Activated naive CD4-positive, alpha-beta T cell treated with anti-CD3 and anti-CD28 coated beads, Interleukin-2, amount 50 U/mL, for 16 hours (primary cell): Measurements from ENCODE around the gene S100A1.
"Not testable (repeated sequence)": the region's sequence is repeated elsewhere in the genome, so short reads cannot be mapped to it uniquely, and the experiment has no call there.

Experiments
- DNase-seq: peaks from one replicate; pipeline ENCODE4 v3.0.0-alpha.2; 2020

S100A1 gene

DNA sequence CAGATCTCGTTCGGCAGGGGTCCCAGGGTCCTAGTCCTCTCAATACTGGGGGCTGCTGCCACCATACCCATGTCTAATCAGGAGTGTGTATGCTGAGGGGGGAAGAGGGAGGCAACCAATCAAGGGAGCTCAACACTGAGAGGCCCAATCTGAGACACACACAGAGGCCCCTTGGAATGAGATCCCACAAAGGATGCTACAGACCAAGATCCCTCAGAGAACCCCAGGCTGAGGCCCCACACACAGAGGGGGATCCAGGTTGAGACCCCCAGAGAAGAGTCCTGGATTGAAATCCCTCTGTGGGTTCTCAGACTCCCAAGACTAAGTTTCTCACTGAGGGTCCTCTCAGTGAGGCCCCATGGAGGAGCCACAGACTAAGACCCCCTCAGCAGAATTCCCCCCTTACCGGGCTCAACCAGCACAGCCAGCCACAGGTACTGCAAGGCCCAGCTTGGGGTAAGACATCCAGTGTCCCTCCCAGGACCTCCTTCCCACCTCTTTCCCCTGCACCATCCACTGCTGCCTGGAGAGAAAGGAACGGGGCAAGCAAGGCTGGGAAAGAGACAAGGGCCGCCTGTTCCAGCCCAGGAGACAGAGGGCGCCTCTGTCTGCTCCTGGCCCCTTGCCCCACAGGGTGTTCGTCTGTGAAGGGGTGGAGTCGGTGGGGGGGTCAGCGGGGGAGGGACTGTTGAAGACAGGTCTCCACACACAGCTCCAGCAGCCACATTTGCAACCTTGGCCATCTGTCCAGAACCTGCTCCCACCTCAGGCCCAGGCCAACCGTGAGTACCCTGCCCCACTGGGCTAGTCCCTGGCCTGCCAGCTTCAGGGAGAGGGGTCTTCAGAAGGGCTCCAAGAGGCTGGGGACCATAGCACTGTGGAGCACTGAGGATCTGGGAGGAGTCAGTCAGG is at the start of gene S100A1:
Gene S100A1, plus strand, starts transcription at position 720 of the 912 bp plus-strand sequence. CDS start 2,088 bp downstream, outside the sequence.
- no peak for DNase-seq

DNA sequence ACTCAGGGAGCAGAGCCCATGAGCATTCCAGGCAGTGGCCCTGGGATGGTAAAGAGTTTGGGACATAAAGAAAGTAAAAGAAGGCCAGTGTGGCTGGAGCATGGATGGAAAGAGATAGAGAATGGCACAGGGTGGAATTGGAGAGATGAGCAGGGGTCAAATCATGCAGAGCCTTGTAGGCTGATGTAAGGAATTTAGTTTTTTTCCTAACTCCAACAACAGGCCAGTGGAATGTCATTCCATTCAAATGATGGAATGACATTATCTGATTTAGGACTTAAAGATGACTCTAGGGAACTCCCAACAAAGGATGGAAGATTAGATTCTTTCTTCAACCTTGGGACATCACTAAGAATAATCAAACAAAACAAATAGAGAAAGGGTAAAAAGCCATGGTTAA is 49.7 kb upstream of the S100A1 start:
- DNase-seq = no peak

DNA sequence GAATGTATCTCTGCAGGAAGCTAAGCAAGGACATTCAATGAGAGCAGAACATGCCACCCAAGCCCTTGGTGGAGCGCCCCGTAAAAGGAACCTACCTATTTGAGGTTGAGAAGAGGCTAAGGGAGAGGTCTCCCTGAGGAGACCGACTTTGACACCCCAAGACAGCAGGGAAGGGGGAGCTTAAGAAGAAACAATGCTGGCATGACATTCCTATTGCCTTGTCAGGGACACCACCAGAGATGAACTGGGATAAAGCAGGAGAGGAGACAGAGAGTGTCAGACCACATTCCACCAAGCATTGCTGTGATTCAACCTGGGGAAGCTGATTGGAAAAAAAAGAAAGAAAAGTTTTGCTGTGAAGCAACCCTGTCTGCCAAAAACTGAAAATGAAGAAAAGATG is 49.3 kb upstream of the S100A1 start:
- DNase-seq = no peak

DNA sequence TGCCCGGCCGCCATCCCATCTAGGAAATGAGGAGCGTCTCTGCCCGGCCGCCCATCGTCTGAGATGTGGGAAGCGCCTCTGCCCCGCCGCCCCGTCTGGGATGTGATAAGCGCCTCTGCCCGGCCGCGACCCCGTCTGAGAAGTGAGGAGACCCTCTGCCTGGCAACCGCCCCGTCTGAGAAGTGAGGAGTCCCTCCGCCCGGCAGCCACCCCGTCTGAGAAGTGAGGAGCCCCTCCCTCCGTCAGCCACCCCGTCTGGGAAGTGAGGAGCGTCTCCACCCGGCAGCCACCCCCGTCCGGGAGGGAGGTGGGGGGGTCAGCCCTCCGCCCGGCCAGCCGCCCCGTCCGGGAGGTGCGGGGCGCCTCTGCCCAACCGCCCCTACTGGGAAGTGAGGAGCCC is 45.4 kb upstream of the S100A1 start:
- DNase-seq = not testable (repeated sequence)

DNA sequence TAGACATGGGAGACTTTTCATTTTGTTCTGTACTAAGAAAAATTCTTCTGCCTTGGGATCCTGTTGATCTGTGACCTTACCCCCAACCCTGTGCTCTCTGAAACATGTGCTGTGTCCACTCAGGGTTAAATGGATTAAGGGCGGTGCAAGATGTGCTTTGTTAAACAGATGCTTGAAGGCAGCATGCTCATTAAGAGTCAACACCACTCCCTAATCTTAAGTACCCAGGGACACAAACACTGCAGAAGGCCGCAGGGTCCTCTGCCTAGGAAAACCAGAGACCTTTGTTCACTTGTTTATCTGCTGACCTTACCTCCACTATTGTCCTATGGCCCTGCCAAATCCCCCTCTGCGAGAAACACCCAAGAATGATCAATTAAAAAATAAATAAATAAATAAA is 44.7 kb upstream of the S100A1 start:
- not testable (repeated sequence) for DNase-seq

DNA sequence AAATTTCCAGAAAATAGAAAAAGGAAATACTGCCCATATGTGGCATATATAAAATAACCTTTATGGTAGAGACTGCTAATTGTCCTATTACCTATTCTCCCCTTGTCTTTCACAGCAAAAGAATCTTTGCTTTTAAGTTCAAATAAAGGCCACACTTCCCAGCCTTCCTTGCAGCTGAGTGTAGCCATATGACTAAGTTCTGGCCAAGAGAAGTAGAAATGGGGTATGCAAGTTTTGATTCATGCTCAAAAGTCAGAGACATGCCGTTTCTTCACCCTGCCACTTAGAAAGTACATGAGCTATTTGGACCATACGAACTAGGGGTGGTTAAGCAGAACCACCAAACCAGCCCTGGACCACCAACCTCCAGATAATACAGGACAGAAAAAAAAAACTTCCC is 44.3 kb upstream of the S100A1 start:
- DNase-seq = no peak

DNA sequence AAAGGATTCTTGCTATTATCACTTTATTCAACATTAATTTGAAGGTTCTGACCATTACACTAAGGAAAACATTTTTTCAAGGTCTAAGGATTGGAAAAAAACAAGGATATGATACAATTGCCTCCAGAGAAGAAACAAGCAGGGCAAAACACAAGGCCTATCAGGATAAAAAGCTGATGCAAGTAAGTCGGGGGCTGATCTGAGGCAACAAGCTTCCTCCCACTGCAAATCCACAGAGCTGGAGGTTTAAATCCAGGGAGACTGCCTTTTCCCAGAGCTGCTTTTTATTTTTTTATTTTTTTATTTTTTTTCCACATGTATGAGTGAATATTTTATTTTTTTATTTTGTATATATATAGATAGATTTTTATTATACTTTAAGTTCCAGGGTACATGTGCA is 43.2 kb upstream of the S100A1 start:
- no peak for DNase-seq

DNA sequence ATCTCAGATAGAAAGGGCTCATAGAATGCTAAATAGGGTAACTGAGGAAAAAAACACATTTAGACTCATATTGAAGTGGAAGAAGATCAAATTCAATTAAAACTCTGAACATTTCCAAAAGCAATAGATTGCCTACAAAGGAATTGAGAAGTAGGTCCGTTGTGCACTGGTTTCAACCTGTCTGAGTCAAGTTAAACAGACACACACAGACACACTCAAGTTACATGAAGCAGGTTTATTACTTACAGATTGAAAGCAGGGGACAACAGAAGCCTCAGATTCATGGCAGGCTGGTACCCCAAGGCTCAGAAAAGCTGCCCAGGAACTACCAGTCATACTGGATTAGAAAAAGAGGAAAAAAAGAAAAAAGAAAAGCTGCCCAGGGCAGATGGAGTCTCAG is 41.9 kb upstream of the S100A1 start:
- no peak for DNase-seq

DNA sequence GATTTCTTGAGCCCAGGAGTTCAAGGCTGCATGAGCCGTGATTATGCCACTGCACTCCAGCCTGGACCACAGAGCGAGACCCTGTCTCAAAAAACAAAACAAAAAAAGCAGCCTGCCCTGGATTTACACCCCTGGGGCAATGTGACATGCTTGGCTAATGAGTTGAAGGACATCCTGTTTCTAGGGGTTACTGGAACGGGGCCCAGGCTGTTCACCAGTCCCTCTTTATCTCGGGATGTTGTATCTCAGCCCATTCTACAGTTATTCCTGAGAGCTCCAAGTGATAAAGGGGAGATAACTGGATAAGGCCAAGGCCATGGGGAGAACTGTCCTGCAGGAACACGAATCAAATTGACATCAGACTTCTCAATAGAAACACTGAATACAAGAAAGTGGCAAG is 40.9 kb upstream of the S100A1 start:
- DNase-seq = no peak

DNA sequence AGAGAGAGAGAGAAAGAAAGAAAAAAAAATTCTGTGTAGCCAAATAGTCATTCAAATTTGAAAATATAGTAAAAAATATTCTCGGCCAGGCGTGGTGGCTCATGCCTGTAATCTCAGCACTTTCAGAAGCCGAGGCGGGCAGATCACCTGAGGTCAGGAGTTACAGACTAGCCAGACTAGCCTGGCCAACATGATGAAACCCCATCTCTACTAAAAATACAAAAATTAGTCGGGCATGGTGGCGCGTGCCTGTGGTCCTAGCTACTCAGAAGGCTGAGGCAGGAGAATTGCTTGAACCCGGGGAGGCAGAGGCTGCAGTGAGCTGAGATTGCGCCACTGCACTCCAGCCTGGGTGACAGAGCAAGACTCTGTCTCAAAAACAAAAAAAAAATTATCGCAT is 40.2 kb upstream of the S100A1 start:
- not testable (repeated sequence) for DNase-seq

DNA sequence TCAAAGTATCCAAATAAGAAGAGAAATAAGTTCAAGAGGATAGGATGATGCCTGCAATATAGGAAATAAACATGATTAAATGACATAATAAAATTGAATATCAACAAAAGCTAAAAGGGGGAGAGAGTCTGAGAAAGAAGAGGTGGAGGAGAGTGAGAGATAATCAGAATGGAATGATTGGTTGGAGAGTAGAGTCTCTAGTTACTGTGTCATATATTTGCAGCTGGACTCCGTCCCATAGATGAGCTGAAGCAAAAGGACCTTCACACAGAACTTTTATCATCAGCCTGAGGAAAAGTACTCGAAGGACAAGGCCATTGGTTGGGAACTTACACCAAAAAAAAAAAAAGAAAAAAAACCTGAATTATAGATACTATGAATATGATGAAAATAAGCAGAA is 39.8 kb upstream of the S100A1 start:
- no peak for DNase-seq

DNA sequence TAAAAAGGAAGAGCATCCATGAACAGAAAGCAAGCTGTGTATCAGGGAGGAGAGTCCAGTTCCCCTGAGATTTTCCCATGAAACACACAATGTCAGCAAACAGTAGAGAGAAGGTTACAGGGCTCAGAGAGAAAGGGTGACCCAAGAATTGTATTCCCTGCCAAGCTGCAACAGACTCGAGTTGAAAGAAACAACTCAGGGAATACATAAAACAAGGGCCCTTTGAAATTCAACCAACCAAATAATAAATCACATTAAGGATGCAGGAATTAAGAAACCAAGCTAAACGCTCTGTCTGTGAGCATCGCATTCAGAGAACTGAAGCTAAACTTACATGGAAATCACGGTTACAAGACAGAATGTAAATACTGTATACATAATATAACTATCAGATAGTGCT is 35.5 kb upstream of the S100A1 start:
- DNase-seq = no peak

DNA sequence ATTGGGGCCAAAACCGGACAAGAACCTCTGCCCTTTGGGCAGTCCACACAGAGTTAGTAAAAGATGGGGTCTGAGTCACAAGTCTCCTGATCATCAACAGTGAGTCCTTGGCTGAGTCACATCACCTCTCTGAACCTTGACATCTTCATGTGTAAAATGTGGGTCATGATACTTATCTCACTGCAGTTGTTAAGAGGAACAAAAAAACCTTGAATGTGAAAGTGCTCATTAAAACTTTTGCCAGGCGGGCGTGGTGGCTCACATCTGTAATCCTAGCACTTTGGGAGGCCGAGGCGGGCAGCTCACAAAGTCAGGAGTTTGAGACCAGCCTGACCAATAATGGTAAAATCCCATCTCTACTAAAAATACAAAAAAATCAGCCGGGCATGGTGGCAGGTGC is 31.0 kb upstream of the S100A1 start:
- no peak for DNase-seq

DNA sequence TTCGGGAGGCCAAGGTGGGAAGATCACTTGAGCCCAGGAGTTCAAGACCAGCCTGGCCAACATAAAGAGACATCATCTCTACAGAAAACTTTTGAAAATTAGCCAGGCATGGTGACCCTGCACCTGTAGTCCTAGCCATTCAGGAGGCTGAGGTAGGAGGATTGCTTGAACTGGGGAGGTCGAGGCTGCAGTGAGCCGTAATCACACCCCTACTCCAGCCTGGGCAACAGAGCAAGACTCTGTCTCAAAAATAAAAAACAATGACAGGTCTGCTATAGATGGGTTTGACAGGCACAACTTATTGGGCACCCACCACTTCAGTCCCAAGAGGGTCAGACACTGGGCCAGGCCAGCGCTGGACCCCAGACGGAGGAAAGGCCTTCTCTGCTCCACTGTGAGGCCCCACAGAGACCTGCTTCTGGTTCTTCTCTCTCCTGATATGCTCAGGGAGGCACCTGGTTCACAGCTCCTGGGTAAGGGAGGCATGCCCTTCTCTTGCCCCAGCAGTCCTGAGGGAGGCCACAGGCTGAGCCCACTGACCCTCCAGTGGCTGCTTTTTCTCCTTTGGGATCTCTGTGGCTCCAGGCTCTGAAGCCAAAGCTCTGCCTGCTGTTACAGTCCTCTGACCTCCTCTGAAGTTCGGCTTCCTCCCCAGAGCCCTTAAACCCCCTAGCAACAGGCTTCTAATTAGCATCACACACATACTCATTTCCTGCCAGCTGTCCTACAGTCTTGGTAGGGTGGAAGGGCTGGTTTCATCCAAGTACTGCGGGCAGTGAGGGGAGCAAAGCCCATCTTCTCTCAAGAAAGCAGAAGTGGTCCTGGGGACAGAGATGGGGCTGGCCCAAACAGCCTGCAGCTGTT is 29.7 kb upstream of the S100A1 start:
- DNase-seq = no peak

DNA sequence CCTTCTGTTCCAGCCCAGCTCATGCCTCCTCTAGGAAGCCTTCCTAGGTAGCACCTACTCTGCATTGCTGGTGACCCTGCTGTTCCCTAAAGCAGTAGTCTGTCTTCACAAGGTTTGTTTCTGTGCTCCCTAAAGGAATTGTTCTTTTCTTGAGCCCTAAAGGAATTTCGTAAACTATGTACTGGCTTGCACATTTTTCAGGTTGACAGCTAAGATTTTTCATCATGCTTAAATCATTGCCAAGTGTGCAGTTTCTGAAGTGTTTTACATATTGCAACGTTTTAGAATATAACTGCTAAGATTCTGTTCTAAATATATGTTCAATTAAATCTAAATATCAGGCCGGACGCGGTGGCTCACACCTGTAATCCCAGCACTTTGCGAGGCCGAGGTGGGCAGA is 28.4 kb upstream of the S100A1 start:
- no peak for DNase-seq

DNA sequence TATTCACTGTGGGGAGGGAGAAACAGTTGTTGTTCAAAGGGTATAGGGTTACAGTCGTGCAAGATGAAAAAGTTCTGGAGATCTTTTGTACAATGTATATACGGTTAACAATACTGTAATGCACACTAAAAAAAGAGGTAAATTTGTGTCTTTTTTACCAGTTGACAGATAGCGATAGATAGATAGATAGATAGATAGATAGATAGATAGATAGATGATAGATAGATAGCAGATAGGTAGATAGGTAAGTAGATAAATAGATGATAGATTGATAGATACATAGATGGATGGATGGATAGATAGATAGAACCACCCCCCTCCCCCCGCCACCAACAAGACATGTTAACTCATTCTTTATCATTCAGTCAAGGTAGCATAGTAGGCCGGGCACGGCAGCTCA is 25.5 kb upstream of the S100A1 start:
- no peak for DNase-seq

DNA sequence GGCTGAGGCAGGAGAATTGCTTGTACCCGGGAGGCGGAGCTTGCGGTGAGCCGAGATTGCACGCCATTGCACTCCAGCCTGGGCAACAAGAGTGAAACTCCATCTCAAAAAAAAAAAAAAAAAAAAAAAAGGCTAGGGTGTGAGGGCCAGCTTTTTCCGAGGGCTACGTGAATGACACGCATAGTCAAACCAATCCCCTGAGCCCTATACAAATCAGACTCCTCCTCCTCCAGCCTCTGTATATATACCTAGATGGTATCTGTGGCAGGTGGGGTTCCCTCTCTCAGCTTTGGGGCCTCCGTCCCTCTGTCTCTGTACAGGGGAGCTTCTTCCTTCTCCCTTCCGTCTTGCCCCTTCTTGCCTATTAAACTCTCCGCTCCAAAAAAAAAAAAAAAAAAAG is 22.0 kb upstream of the S100A1 start:
- no peak for DNase-seq

DNA sequence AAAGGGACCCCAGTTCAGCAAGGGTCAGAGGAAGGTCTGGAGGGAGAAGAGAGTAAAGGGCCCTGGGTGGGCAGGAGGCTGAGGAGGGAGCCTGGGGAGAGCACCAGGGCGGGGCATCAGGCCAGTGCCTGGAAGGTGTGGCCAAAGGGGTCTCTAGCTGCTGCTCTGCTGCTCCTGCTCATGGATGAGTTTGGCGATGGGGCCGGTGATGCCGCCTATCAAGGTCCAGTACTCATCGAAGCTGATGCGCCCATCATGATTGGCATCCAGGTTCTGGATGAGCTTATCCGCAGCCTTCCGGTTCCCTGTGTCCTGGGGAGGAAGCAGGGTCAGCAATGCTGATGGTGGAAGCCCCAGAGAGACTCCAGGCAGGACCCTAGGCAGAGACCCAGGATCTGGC is 20.9 kb upstream of the S100A1 start:
- no peak for DNase-seq

DNA sequence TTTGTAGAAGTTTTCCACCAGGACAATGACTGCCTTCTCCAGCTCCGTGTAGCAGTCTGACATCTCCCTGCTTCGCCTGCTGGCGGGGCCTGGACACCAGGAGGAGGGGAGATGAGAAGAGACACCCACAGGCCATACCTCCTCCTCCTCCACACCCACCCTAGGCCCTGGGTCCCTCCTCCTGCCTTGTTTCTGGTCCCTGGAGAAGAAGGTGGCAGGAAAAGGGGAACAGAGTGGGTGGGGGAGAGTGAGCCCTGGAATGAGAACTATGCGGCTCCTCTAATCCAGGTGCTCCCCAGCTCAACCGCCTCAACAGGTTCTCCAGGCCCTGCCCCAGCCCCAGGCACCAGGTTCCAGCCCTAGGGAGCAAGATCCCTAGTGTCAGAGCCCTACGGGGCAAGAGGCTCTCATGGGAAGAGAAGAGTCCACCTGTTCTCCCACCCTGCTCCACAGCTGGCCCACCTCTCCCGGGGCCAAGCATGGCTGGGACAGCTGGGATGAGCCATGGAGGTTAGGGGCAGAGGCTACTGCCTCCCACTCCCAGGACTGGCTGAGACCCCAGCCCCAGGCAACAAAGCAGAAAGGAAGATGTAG is 20.0 kb upstream of the S100A1 start:
- no peak for DNase-seq

DNA sequence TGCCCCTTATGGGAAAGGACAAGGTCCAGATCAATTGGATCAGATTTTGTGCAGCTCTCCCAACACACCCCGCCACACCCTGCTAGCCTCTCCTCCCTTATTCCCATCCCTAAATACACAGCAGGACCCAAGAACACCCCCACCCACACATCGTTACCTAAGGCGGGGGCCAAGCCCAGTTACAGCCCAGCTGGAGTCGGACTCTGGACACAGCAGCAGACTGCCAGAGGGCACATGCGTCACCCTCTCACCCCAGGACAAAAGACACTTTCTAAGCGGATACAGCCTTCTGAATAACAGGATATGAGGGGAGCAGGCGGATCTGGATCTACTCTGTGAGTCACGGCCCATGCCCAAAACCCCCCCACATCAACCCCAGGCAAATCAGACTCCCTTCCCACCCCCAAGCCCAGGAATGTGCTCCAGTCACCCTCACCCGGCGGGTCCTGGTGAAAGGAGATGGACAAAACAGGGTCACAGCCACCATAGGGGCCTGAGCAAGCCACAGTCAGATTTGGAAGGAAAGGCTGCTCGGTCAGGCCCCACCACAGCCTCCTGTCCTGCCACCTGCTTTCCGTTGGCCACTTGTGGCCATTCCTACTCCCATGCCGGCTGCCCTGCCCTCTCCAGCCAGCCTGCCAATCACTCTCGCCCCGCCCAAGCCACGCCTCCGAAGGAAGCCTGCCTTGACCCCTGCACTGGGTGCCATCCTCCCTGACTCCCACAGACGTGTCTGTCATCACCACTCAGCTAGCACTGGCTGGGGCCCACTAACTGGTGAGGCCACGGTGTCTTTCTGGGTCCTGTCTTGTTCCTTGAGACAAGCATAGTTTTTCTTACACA is 19.3 kb upstream of the S100A1 start:
- DNase-seq = no peak

DNA sequence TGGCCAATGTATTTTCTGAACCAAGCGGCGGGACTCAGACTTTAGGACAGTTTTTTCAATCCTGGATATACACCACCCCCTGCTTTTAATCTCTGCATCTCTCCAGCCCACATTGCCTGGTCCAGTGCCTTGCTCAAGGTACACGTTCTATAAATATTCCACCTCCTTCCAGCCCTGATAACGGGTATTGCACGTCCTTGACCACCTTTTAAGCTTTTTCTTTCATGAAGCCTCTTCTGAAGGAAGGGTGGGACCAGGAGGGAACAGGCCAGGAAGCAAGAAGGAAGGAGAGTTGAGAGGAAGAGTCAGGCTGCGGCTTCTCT is 18.7 kb upstream of the S100A1 start:
- no peak for DNase-seq

DNA sequence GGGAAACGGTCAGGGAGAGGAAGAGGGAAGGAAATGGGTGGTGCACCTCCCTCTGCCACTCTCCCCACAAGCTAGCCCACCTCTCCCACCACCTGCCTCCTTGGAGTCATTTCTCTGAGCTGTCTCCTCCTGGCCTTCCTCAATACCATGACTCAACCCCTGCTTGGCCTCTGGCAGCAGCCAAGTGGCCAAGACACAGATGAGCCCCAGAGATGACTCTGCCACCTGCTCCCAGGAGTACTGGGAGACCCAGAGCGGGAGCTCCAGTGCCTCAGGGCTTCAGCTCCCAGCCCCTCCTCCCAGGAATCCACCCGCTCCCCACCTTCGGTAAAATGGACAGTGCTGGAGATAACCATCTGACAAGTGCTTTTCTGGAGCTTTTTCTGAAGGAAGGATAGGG is 17.9 kb upstream of the S100A1 start:
- no peak for DNase-seq

DNA sequence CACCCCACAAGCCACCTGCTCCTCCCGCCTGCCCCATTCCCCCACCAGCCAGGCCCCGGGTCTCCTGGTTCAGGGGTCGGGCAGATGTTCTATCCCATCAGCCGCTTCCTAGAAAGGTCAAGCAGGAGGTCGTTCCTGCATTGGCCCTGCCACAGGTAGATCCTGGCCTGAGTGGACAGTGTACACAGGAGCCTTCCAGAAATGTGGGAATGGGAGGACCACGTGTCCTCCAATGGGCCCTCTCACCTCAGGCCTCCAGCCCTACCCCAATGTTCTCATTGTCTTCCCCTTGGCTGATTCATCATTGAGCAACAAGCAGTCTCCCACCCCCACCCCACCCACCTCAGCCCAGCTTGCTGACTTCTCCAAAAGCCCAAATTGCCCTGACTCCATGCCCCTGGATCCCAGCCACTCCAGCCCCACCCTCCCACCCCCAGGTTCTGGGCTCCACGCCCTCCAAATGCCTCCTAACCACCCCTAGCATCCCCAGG is 17.4 kb upstream of the S100A1 start:
- DNase-seq = no peak
